HL-60 (cell line): ENCODE measurements around the gene NR4A1.

Experiments used
- CTCF ChIP-seq: IDR thresholded peaks from one replicate; pipeline ENCODE4 v1.5.1; 2011; ENCODE audit warnings: low read length, control low read depth, inconsistent platforms; ENCODE audit not compliant: insufficient read depth
- GABPA ChIP-seq: IDR thresholded peaks from 2 replicates; pipeline ENCODE4 v1.6.1; 2012; ENCODE audit warnings: low read depth
- POLR2AphosphoS5 ChIP-seq: IDR thresholded peaks from 2 replicates; pipeline ENCODE4 v1.6.1; 2012; ENCODE audit warnings: low read depth
- REST ChIP-seq: IDR thresholded peaks from 2 replicates; pipeline ENCODE4 v1.6.1; 2012; ENCODE audit warnings: low read depth; ENCODE audit not compliant: insufficient replicate concordance
- SPI1 ChIP-seq: IDR thresholded peaks from 2 replicates; pipeline ENCODE4 v1.6.1; 2012; ENCODE audit warnings: low read depth, mild to moderate bottlenecking, borderline replicate concordance

- TF ChIP-seq CTCF (no peak), REST (no peak), POLR2AphosphoS5 (no peak), SPI1 (no peak), GABPA (no peak)
Observed at GRCh38 chr12:52032446-52032803, 18.8 kb upstream of the NR4A1 start.
